NCI-H1930 (cell line): Measurements from ENCODE around the gene ADGRG3.
A peak's percentile ranks its signal among the peaks of the same experiment; 100 is the strongest.

Experiments
- DNase-seq, 2 experiments: peaks; one replicate each; lab custom pipeline; 2025; lab: John Stamatoyannopoulos, UW

The ADGRG3 gene

GRCh38 chr16:57646388-57647039 lies 21.6 kb upstream of the ADGRG3 start:
- DNase-seq: no peak

DNA sequence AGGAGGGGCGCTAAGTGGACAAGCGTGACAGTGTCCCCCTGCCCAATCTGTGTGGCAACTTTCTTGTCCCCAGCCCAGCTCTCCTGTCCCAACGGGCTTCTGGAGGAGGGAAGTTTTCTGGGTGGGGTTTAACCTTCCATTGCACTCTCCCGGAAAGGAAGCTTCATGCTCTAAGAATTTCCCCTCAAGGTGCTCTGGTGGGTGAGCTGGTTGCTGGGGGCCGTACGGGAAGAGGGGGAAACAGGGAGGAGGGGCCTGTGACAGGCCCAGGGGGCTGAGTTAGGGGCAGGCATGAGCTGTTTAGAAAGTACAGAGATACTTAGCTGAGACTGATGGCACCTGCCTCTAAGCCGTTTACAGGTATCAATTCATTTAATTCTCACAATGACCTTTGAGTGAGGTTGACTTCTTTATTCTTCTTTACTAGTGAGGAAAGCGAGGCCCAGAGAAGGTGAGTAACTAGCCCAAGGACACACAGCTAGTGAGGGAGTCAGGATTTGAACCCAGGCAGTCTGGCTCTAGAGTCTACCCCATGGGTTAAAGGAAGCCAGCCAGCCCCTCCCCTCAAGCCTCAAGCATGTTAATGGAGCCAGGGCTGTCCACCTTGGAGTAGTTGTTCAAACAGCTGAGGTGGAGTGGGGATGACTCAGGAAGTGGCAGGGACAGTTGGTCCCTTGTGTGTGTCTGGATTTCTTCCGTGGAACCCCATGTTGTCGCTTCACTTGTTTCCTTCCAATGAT lies 20.8 kb upstream of the ADGRG3 start:
- DNase-seq: no peak

DNA sequence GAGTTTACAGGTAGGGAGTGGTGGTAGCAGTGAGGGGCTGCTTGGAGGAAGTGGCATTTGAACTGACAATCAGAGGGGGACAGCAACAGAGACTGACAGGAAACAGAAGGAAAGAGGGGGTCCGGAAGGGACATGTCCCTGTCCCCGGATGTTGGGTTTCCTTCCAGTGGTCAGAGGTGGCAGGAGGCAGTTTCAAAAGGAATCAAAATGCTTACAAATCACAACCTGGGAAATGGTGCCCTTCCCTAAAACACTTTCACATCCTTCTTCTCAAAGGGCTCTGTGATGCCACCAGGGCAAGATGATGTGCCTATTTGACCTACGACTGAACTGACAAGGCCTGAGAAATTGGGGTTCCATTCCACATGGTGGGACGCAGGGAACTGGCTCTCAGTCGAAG lies 20.0 kb upstream of the ADGRG3 start:
- no peak for DNase-seq

GRCh38 chr16:57648581-57649442 lies 19.3 kb upstream of the ADGRG3 start:
- peak; percentile 7 to 25 for DNase-seq

DNA sequence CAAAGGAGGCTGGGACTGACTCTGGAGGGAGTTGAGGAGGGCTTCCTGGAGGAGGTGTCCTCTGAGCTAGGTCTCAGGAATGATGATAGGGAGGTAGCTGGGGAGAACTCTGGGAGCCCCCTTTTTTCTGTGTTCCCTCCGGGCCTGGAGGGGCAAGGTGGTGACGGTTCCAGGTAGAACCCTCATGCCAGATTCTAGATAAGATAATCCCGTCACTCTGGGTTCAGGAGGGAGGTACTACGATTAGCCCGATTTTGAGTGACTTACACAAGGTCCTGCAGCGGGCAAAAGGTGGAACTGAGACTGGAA lies 18.7 kb upstream of the ADGRG3 start:
- DNase-seq: no peak

GRCh38 chr16:57649846-57650245 lies 18.3 kb upstream of the ADGRG3 start:
- DNase-seq: no peak

GRCh38 chr16:57651344-57652333 lies 16.5 kb upstream of the ADGRG3 start:
- DNase-seq: no peak

DNA sequence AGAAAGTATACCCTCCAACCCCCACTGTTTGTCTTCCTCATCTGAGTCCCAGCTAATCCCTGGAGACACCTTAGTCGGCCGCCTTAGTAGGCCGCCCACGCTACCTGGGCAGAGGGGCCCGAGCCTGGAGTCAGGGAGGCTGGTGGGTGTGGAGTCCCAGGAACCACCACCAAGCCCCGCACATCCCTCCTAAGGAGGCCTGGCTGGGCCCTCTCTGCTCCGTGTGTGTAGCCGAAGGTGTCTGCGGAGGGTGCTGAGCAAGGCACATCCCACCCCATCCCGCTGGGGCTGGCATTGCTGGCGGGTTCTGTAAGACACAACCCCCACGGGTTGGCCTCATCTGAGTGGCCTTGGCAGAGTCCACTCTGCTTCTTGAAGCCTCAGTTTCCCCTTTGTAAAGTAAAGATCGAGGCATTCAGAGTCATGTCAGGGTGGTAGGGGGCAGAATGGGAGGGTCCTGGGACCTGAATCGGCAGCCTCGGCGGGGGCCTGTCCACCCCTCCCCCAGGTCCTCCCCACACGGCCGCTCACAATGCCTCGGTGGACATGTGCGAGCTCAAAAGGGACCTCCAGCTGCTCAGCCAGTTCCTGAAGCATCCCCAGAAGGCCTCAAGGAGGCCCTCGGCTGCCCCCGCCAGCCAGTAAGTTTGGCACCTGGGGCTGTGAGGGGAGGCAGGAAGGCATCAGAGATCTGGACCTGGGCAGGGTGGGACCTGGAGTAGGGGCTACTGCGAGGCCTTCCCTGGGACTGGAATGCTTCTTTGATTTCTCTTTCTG lies 15.2 kb upstream of the ADGRG3 start:
- DNase-seq: no peak

DNA sequence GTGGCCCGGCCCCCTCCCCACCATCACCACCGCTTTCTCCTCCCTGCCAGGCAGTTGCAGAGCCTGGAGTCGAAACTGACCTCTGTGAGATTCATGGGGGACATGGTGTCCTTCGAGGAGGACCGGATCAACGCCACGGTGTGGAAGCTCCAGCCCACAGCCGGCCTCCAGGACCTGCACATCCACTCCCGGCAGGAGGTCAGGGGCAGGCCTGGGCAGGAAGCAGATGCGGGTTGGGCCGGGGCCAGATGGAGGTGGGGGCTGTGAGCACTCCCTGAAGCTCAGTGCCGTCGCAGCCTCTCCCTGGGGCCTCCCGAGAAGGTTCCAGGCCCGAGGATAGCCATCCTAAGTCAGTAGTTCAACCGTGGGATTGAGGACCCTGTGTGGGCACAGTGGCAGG lies 14.2 kb upstream of the ADGRG3 start:
- no peak for DNase-seq

- DNase-seq: no peak
These were observed 11.7 kb upstream of the ADGRG3 start for GRCh38 chr16:57656342-57656955.

GRCh38 chr16:57657228-57657627 lies 10.9 kb upstream of the ADGRG3 start:
- DNase-seq: no peak

GRCh38 chr16:57658130-57658877 lies 9.8 kb upstream of the ADGRG3 start:
- DNase-seq: no peak

DNA sequence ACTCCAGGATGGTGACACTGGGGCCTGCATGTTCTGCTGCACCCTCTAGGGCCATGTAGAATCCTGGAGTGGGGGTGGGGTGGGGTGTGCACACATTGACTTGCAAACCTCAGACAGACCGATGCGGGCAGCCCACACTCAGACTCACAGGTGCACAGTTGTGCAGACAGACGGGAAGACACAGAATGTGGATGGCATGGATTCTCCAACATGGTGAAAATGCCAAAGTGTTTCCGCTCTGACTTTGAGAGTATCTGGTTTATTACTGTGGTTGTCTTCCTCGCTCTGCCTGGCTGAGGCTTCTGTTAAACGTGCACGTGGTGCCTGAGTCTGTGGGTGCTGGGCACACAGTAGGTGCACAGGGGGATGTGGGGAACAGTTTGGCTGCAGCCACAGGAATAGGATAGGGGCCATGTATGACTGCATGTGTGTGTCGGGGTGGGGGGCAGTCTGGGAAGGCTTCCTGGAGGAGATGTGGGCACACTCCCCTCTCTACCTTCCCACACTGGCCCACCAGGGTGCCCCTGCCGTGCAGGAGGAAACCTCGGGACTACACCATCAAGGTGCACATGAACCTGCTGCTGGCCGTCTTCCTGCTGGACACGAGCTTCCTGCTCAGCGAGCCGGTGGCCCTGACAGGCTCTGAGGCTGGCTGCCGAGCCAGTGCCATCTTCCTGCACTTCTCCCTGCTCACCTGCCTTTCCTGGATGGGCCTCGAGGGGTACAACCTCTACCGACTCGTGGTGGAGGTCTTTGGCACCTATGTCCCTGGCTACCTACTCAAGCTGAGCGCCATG lies 9.0 kb upstream of the ADGRG3 start:
- no peak for DNase-seq

DNA sequence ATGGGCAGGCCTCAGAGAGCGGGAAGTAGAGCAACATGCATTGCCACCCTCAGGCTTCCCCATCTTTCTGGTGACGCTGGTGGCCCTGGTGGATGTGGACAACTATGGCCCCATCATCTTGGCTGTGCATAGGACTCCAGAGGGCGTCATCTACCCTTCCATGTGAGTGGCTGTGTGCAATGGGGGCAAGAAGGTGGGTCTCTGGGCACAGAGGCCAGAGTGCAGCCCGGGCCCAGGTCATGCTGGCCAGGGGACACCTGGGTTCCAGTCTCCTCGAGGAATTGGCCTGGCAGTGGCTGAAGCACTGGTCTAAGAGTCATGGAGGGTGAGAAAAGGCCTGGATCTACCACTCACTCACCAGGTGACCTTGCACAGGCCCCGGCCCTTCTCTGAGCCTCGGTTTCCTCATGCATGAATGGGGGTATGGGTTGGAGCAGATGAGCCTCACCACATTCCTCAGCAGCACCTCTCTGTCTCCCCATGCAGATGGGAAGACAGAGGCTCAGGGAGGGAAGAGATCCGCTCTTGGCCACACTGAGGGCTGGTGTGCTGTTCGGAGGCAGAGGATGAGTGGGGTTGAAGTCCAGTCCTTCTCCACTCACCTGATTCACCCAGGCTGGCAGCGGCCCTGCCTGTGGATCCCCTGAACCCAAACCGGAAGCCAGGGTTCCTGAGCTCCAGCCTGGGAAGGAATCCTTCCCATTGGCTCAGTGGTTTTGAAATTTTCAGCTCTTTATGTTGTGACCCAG lies 7.2 kb upstream of the ADGRG3 start:
- DNase-seq: no peak

- no peak for DNase-seq
These were observed 6.6 kb upstream of the ADGRG3 start for GRCh38 chr16:57661510-57661909.

GRCh38 chr16:57661936-57662906 lies 5.9 kb upstream of the ADGRG3 start:
- no peak for DNase-seq

DNA sequence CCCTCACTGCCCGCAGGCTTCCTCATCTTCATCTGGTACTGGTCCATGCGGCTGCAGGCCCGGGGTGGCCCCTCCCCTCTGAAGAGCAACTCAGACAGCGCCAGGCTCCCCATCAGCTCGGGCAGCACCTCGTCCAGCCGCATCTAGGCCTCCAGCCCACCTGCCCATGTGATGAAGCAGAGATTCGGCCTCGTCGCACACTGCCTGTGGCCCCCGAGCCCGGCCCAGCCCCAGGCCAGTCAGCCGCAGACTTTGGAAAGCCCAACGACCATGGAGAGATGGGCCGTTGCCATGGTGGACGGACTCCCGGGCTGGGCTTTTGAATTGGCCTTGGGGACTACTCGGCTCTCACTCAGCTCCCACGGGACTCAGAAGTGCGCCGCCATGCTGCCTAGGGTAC lies 4.7 kb upstream of the ADGRG3 start:
- no peak for DNase-seq
